Prostate gland (tissue), 2 donors: ENCODE measurements around the gene WHRN. TPM values are rescaled to one million over a fixed set of nuclear protein-coding genes. Genes with fewer than 3 reads are reported as not detected.

ENCODE experiments used
- DNase-seq: peaks from one replicate; pipeline ENCODE4 v3.0.0-alpha.2; 2019; ENCODE audit warnings: low spot score
- H3K27ac ChIP-seq, 2 donors: fragments of 200-600 bp; sonication (generic); 2 replicates each; pipeline ENCODE4 v1.5.1; 2017 to 2019
- H3K27me3 ChIP-seq: fragments of 200-600 bp; sonication (generic); replicated peaks from 2 replicates; pipeline ENCODE4 v1.5.1; 2019; ENCODE audit not compliant: insufficient read depth
- H3K36me3 ChIP-seq, 2 donors: fragments of 200-600 bp; sonication (generic); 1 replicate in 1 of 2; 2 replicates in 1 of 2; pipeline versions ENCODE4 v1.5.1 to v1.8.1; 2017 to 2019
- H3K4me1 ChIP-seq: fragments of 200-600 bp; sonication (generic); replicated peaks from 2 replicates; pipeline ENCODE4 v1.5.1; 2019
- H3K4me3 ChIP-seq, 2 donors: fragments of 200-600 bp; sonication (generic); 2 replicates each; pipeline ENCODE4 v1.5.1; 2017 to 2019
- H3K9me3 ChIP-seq: fragments of 200-600 bp; sonication (generic); 2 replicates; pipeline ENCODE4 v1.5.1; 2017
- POLR2A ChIP-seq: fragments of 450-650 bp; IDR thresholded peaks from one replicate; pipeline ENCODE4 v1.6.1; 2016; ENCODE audit warnings: antibody characterized with exemption, mild to moderate bottlenecking
- POLR2AphosphoS5 ChIP-seq: sonication (generic); formaldehyde crosslinking; IDR thresholded peaks from one replicate; pipeline ENCODE4 v1.6.1; 2017; ENCODE audit warnings: antibody characterized with exemption
- WGBS: methylation state at CpG from one replicate; pipeline ENCODE4 v1.1.5; 2018; 5-methylcytosine and 5-hydroxymethylcytosine counted together
- intact Hi-C: fragments of 100-400 bp; cut with DNase I; formaldehyde crosslinking; loops from one replicate; pipeline ENCODE4 v1.14.2; 2022
- total RNA-seq, 2 donors: library from RNA; depleted of rRNA; stranded (reverse); fragments of >200 nt; gene quantifications; one replicate each; pipeline ENCODE4 v1.1.0, GENCODE V29; 2016
- TF ChIP-seq, protein P1 (sequence below), 4 experiments: fragments of 200-600 bp in 2 of 4; fragments of 450-650 bp in 2 of 4; sonication (generic) in 2 of 4; IDR thresholded peaks; 1 replicate in 3 of 4; 2 replicates in 1 of 4; pipeline ENCODE4 v1.5.1; 2016 to 2019; ENCODE audit warnings: antibody characterized with exemption in 4 of 4, mild to moderate bottlenecking in 2 of 4, moderate library complexity in 2 of 4

The WHRN gene
- total RNA-seq, 2 donors from 2014 or later, result 13.8 to 102 TPM

DNA sequence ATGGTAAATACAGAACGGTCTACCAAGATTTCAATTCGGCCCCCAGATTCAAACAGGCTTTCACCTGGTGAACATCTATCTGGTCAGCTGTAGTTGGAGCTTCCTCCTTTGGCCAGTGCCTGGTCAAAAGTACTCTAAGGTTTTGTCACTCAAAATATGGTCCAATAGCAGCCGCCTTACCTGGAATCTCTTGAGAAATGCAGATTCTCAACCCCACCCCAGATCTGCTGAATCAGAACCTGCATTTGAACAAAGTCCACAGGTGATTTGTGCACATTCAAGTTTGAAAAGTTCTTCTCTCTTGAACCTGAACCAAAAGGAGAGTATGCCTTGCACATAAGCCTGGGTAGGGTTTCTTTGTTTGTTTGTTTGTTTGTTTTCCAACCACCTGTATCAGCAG lies 17.6 kb upstream of the WHRN start:
- no peak overlapping the region for H3K4me3 ChIP-seq
- no peaks in the 10 kb centered on the region for H3K36me3 ChIP-seq
- intact Hi-C loops, result no loop called here
- TF ChIP-seq POLR2AphosphoS5, result no peak
- TF ChIP-seq, protein P1, sequence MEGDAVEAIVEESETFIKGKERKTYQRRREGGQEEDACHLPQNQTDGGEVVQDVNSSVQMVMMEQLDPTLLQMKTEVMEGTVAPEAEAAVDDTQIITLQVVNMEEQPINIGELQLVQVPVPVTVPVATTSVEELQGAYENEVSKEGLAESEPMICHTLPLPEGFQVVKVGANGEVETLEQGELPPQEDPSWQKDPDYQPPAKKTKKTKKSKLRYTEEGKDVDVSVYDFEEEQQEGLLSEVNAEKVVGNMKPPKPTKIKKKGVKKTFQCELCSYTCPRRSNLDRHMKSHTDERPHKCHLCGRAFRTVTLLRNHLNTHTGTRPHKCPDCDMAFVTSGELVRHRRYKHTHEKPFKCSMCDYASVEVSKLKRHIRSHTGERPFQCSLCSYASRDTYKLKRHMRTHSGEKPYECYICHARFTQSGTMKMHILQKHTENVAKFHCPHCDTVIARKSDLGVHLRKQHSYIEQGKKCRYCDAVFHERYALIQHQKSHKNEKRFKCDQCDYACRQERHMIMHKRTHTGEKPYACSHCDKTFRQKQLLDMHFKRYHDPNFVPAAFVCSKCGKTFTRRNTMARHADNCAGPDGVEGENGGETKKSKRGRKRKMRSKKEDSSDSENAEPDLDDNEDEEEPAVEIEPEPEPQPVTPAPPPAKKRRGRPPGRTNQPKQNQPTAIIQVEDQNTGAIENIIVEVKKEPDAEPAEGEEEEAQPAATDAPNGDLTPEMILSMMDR (IDR thresholded peaks at IDR 0.05), result no peak
- TF ChIP-seq POLR2A, result no peak
- H3K27ac ChIP-seq, result no peak overlapping the region
- no peak for DNase-seq
- no peaks in the 10 kb centered on the region for H3K4me1 ChIP-seq
- WGBS, result 79% methylated on average over 3 of the region's 3 CpGs
- no peaks in the 10 kb centered on the region for H3K9me3 ChIP-seq
- no peaks in the 10 kb centered on the region for H3K27me3 ChIP-seq

DNA sequence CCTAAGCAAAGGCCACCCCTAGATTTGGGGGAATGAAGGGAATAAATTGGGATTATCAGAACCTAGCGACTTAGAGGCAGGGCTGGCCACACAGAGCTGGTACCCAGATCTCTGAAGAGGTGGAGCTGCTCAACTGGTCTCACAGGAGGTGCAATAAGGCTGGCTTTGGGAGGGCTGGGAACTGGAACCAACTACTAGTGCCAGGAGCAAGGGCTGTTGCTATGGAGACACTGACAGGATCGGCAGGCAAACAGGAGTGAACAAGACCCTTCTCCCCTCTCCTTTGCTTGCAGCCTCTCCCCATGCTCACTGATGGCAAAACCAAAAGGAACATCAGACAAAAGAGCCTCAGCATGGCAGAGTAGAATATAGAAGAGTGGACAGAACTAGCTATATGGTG lies 17.0 kb upstream of the WHRN start:
- H3K4me3 ChIP-seq, result no peak overlapping the region
- intact Hi-C loops, result no loop called here
- no peaks in the 10 kb centered on the region for H3K27me3 ChIP-seq
- 22% methylated on average over 2 of the region's 2 CpGs for WGBS
- no peak for DNase-seq
- no peaks in the 10 kb centered on the region for H3K36me3 ChIP-seq
- no peak overlapping the region for H3K27ac ChIP-seq
- no peak for TF ChIP-seq POLR2A
- TF ChIP-seq, protein P1 (IDR thresholded peaks at IDR 0.05), result no peak
- TF ChIP-seq POLR2AphosphoS5, result no peak
- H3K9me3 ChIP-seq, result no peaks in the 10 kb centered on the region
- no peaks in the 10 kb centered on the region for H3K4me1 ChIP-seq

DNA sequence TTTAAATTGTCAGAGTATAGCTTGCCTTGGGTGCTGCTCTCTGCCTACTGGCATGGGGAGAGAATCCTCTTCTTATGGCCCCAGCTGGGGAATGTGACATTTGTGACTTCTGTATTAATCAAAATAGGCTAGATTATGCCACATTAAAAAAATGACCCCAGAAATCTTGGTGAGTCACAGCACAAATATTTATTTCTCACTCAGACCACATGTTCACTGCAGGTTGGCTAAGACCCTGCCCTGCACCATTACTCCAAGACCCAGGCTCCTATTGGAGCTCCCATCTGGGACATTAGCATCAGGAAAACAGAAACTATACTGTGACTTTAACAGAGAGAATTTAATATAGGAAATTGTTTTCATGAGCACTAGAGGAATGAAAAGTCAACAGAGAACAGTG lies 16.6 kb upstream of the WHRN start:
- no peak overlapping the region for H3K27ac ChIP-seq
- H3K4me3 ChIP-seq, result no peak overlapping the region
- no peaks in the 10 kb centered on the region for H3K4me1 ChIP-seq
- intact Hi-C loops, result no loop called here
- no peaks in the 10 kb centered on the region for H3K36me3 ChIP-seq
- no peak for DNase-seq
- TF ChIP-seq POLR2AphosphoS5 (no peak), POLR2A (no peak)
- TF ChIP-seq, protein P1 (IDR thresholded peaks at IDR 0.05), result no peak
- no peaks in the 10 kb centered on the region for H3K27me3 ChIP-seq
- no peaks in the 10 kb centered on the region for H3K9me3 ChIP-seq

- Histone ChIP-seq H3K27me3 (no peaks in the 10 kb centered on the region), H3K4me1 (no peaks in the 10 kb centered on the region), H3K27ac (no peak overlapping the region), H3K9me3 (no peaks in the 10 kb centered on the region), H3K36me3 (no peaks in the 10 kb centered on the region), H3K4me3 (no peak overlapping the region)
- intact Hi-C loops, result no loop called here
- WGBS, result 85% methylated on average over 4 of the region's 4 CpGs
- DNase-seq, result no peak
- TF ChIP-seq, protein P1 (IDR thresholded peaks at IDR 0.05), result no peak
Observed at GRCh38 chr9:114518599-114519022, 13.3 kb upstream of the WHRN start.

- H3K4me1 ChIP-seq, result no peaks in the 10 kb centered on the region
- H3K27ac ChIP-seq, result no peak overlapping the region
- no peaks in the 10 kb centered on the region for H3K9me3 ChIP-seq
- H3K4me3 ChIP-seq, result no peak overlapping the region
- no peak for DNase-seq
- H3K36me3 ChIP-seq, result no peaks in the 10 kb centered on the region
- 100% methylated on average over 1 of the region's 1 CpG for WGBS
- intact Hi-C loops, result no loop called here
- TF ChIP-seq, protein P1 (IDR thresholded peaks at IDR 0.05), result no peak
- TF ChIP-seq POLR2AphosphoS5 (no peak), POLR2A (no peak)
- no peaks in the 10 kb centered on the region for H3K27me3 ChIP-seq
Observed at GRCh38 chr9:114518120-114518519, 12.8 kb upstream of the WHRN start.
